HCT116 (cell line): ENCODE measurements around the gene PSME3IP1. TPM values are rescaled to one million over a fixed set of nuclear protein-coding genes. Genes with fewer than 3 reads are reported as not detected.

Experiments used
- ATAC-seq: fragments of 200-7000 bp; cut with Tn5 transposase; 2 replicates; pipeline ENCODE4 v1.9.1; 2020; ENCODE audit warnings: mild to moderate bottlenecking, moderate library complexity
- BruUV-seq: library from RNA; stranded (reverse); fragments of 400-500 nt; replicated peaks from 2 replicates; lab custom pipeline; 2021; lab: Mats Ljungman, UMichigan
- CTCF ChIA-PET: fragments of 300-600 bp; sonication (Branson Sonifier 250); formaldehyde crosslinking; loops from one replicate; lab custom pipeline; 2021; ENCODE audit warnings: antibody characterized with exemption; lab: Charles Lee
- POLR2A ChIA-PET: fragments of 300-600, 350-600 bp; sonication (Branson Sonifier 250); formaldehyde crosslinking; loops from one replicate; lab custom pipeline; 2021; ENCODE audit warnings: antibody characterized with exemption; lab: Charles Lee
- RAD21 ChIA-PET, 2 experiments: fragments of 300-600 bp; sonication (Branson Sonifier 250); formaldehyde crosslinking; loops; one replicate each; lab custom pipeline; 2023; ENCODE audit warnings: low total read pairs in 2 of 2; ENCODE audit not compliant: uncharacterized antibody in 2 of 2, unreplicated experiment in 2 of 2, low non-redundant PET in 1 of 2; lab: Charles Lee
- DNase-seq: peaks from one replicate; pipeline ENCODE4 v3.0.0-alpha.2; 2010; ENCODE audit warnings: low read depth, low spot score
- H2AFZ ChIP-seq: fragments of 200-600 bp; shearing (Covaris generic), sonication (generic); 2 replicates; pipeline ENCODE4 v1.6.1; 2017; ENCODE audit warnings: low read depth, mixed run types, mixed read lengths, antibody characterized with exemption, low read length; ENCODE audit not compliant: poor library complexity, severe bottlenecking
- H3K27ac ChIP-seq: 2 replicates; pipeline ENCODE4 v1.5.1; 2012; ENCODE audit warnings: low read depth, low read length
- H3K27me3 ChIP-seq: fragments of 200-600 bp; sonication (generic); 2 replicates; pipeline ENCODE4 v1.6.1; 2016; ENCODE audit warnings: mixed run types, low read length, mixed read lengths; ENCODE audit not compliant: insufficient read depth
- H3K36me3 ChIP-seq, 2 experiments: fragments of 200-500 bp in 1 of 2; fragments of 200-600 bp in 1 of 2; sonication (Bioruptor generic) in 1 of 2; sonication (generic) in 1 of 2; 2 replicates each; pipeline versions ENCODE4 v1.5.1 to v1.6.1; 2014 to 2016; ENCODE audit warnings: low read length in 2 of 2, inconsistent platforms in 1 of 2, mixed read lengths in 1 of 2, mixed run types in 1 of 2; ENCODE audit not compliant: insufficient read depth in 2 of 2, control insufficient read depth in 1 of 2
- H3K4me1 ChIP-seq, 2 experiments: fragments of 200-600 bp in 1 of 2; sonication (generic) in 1 of 2; 2 replicates each; pipeline versions ENCODE4 v1.5.1 to v1.6.1; 2012 to 2017; ENCODE audit warnings: low read length in 2 of 2, inconsistent platforms in 1 of 2, mild to moderate bottlenecking in 1 of 2, mixed read lengths in 1 of 2, mixed run types in 1 of 2, moderate library complexity in 1 of 2; ENCODE audit not compliant: insufficient read depth in 2 of 2, control insufficient read depth in 1 of 2
- H3K4me2 ChIP-seq: fragments of 200-600 bp; sonication (generic); 2 replicates; pipeline ENCODE4 v1.6.1; 2017; ENCODE audit warnings: mixed run types, low read length, mixed read lengths
- H3K4me3 ChIP-seq, 2 experiments: fragments of 200-600 bp in 1 of 2; sonication (generic) in 1 of 2; replicated peaks in 1 of 2; 2 replicates each; pipeline ENCODE4 v1.5.1; 2011 to 2016; ENCODE audit warnings: low read length in 2 of 2, control low read depth in 1 of 2, low read depth in 1 of 2, mild to moderate bottlenecking in 1 of 2, mixed read lengths in 1 of 2, mixed run types in 1 of 2
- H3K79me2 ChIP-seq: fragments of 200-600 bp; sonication (generic); 2 replicates; pipeline ENCODE4 v1.6.1; 2017; ENCODE audit warnings: mild to moderate bottlenecking, mixed run types, low read length, moderate library complexity, mixed read lengths; ENCODE audit not compliant: insufficient read depth
- H3K9ac ChIP-seq: fragments of 200-600 bp; sonication (generic); 2 replicates; pipeline ENCODE4 v1.6.1; 2016; ENCODE audit warnings: low read length, mixed read lengths
- H3K9me2 ChIP-seq: fragments of 200-600 bp; sonication (generic), shearing (Covaris generic); 2 replicates; pipeline ENCODE4 v1.6.1; 2017; ENCODE audit warnings: mixed run types, mild to moderate bottlenecking, moderate library complexity; ENCODE audit not compliant: insufficient read depth
- H3K9me3 ChIP-seq, 2 experiments: fragments of 200-500 bp in 1 of 2; fragments of 200-600 bp in 1 of 2; sonication (Bioruptor generic) in 1 of 2; sonication (generic) in 1 of 2; 2 replicates each; pipeline ENCODE4 v1.6.1; 2014 to 2017; ENCODE audit warnings: low read length in 2 of 2, mixed read lengths in 2 of 2, inconsistent platforms in 1 of 2, low read depth in 1 of 2, mild to moderate bottlenecking in 1 of 2, mixed run types in 1 of 2, moderate library complexity in 1 of 2; ENCODE audit not compliant: control insufficient read depth in 1 of 2, insufficient read depth in 1 of 2
- H4K20me1 ChIP-seq: fragments of 200-600 bp; sonication (generic), shearing (Covaris generic); 2 replicates; pipeline ENCODE4 v1.6.1; 2017; ENCODE audit warnings: mixed run types, mild to moderate bottlenecking, moderate library complexity; ENCODE audit not compliant: insufficient read depth
- EGR1 ChIP-seq: IDR thresholded peaks from 2 replicates; pipeline ENCODE4 v1.6.1; 2012; ENCODE audit warnings: low read depth
- ELF1 ChIP-seq: IDR thresholded peaks from 2 replicates; pipeline ENCODE4 v1.6.1; 2012; ENCODE audit warnings: low read depth, borderline replicate concordance
- EZH2 ChIP-seq: fragments of 200-600 bp; sonication (generic); IDR thresholded peaks from 2 replicates; pipeline ENCODE4 v1.6.1; 2017; ENCODE audit warnings: antibody characterized with exemption, mixed run types
- JUND ChIP-seq: IDR thresholded peaks from 2 replicates; pipeline ENCODE4 v1.6.1; 2012
- RAD21 ChIP-seq: IDR thresholded peaks from 2 replicates; pipeline ENCODE4 v1.6.1; 2012; ENCODE audit warnings: low read depth, mild to moderate bottlenecking
- SIN3A ChIP-seq: IDR thresholded peaks from 2 replicates; pipeline ENCODE4 v1.6.1; 2012; ENCODE audit warnings: low read depth
- SP1 ChIP-seq: IDR thresholded peaks from 2 replicates; pipeline ENCODE4 v1.6.1; 2012; ENCODE audit warnings: low read depth
- ZFX ChIP-seq: fragments of 450-650 bp; IDR thresholded peaks from 2 replicates; pipeline ENCODE4 v1.6.1; 2017
- ZNF274 ChIP-seq: fragments of 200-500 bp; sonication (Bioruptor generic); IDR thresholded peaks from 2 replicates; pipeline ENCODE4 v1.6.1; 2014; ENCODE audit warnings: mild to moderate bottlenecking, low read depth, low read length, inconsistent platforms
- intact Hi-C: fragments of 100-400 bp; cut with micrococcal nuclease; formaldehyde crosslinking; loops from 2 replicates; pipeline ENCODE4 v1.10.0; 2022
- total RNA-seq: library from RNA; stranded (reverse); gene quantifications from one replicate; pipeline ENCODE4 v1.2.1, GENCODE V29; 2021; ENCODE audit not compliant: unreplicated experiment
- TF ChIP-seq, protein P1 (sequence below): IDR thresholded peaks from 2 replicates; pipeline ENCODE4 v1.6.1; 2012
- TF ChIP-seq, protein P2 (sequence below), 3 experiments: fragments of 200-600 bp in 1 of 3; sonication (generic) in 1 of 3; IDR thresholded peaks in 2 of 3; conservative IDR thresholded peaks in 1 of 3; 2 replicates each; pipeline ENCODE4 v1.5.1; 2012 to 2017; ENCODE audit warnings: low read depth in 2 of 3, low read length in 2 of 3, antibody characterized with exemption in 1 of 3, borderline replicate concordance in 1 of 3, control low read depth in 1 of 3, mild to moderate bottlenecking in 1 of 3, mixed read lengths in 1 of 3, mixed run types in 1 of 3, moderate library complexity in 1 of 3; ENCODE audit not compliant: insufficient read depth in 1 of 3

PSME3IP1 gene
- total RNA-seq, 1 experiment from 2014 or later = 88.5 TPM

DNA sequence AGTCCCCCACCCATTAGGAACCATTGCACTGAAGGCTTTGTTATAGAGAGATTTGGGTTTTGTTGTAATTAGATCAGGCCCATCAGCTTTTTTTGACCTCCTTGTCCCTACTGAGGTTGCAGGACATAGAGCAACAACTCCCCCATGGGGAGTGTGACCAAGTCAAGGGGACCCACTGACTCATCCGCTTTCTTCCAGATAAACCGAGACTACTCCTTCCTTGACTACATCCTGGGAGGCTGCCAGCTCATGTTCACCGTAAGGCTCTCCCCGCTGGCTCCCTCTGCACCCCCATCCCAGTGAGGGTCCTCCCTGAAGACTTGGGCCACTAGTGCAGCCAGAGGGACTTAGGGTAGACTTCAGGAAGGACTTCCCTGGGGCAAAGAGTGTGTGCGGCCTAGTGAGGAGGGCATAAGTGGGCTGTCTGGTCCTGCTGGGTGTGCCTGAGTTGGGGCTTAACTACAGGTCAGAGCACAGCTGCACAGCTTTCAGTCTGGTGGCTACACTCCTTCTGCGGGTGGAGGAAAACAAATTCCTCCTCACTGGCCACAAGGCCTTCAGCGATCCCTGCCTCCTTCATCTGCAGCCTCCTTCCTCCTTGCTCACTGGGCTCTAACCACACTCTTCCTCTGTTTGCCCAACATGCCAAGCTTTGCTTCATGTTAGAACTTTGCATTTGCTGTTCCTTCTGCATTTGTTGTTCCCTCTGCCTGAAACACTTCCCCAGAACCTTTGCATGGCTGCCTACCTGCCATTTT lies 62.4 kb downstream of the PSME3IP1 start:
- no TSS peak for BruUV-seq
- no peak overlapping the region for H3K4me3 ChIP-seq
- H3K27ac ChIP-seq = no peak overlapping the region
- ChIA-PET CTCF (no interaction called here), POLR2A (no interaction called here), RAD21 (no interaction called here)
- TF ChIP-seq ZFX (no peak), EZH2 (no peak), EGR1 (no peak), RAD21 (no peak), SIN3A (no peak), SP1 (no peak), JUND (no peak), ELF1 (no peak), ZNF274 (no peak)
- TF ChIP-seq, protein P1, sequence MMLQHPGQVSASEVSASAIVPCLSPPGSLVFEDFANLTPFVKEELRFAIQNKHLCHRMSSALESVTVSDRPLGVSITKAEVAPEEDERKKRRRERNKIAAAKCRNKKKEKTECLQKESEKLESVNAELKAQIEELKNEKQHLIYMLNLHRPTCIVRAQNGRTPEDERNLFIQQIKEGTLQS = no peak
- TF ChIP-seq, protein P2, sequence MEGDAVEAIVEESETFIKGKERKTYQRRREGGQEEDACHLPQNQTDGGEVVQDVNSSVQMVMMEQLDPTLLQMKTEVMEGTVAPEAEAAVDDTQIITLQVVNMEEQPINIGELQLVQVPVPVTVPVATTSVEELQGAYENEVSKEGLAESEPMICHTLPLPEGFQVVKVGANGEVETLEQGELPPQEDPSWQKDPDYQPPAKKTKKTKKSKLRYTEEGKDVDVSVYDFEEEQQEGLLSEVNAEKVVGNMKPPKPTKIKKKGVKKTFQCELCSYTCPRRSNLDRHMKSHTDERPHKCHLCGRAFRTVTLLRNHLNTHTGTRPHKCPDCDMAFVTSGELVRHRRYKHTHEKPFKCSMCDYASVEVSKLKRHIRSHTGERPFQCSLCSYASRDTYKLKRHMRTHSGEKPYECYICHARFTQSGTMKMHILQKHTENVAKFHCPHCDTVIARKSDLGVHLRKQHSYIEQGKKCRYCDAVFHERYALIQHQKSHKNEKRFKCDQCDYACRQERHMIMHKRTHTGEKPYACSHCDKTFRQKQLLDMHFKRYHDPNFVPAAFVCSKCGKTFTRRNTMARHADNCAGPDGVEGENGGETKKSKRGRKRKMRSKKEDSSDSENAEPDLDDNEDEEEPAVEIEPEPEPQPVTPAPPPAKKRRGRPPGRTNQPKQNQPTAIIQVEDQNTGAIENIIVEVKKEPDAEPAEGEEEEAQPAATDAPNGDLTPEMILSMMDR (IDR thresholded peaks at IDR 0.05 in 2 of 3, conservative IDR thresholded peaks at IDR 0.05 in 1 of 3; ENCODE audit: borderline replicate concordance in 1 of 3, insufficient read depth in 1 of 3, low read depth in 2 of 3, low read length in 2 of 3) = no peak
- no peaks in the 10 kb centered on the region for H3K9me3 ChIP-seq
- no peaks in the 10 kb centered on the region for H4K20me1 ChIP-seq
- DNase-seq (no peak), ATAC-seq (no peak)
- H3K4me2 ChIP-seq = no peak overlapping the region
- no peaks in the 10 kb centered on the region for H3K36me3 ChIP-seq
- H2AFZ ChIP-seq = no peak overlapping the region
- no peaks in the 10 kb centered on the region for H3K27me3 ChIP-seq
- H3K9ac ChIP-seq = no peak overlapping the region
- H3K4me1 ChIP-seq = peaks cover 0 to 5% of the 10 kb centered on the region in 2 experiments; a peak in 1 of 4 replicates
- no peaks in the 10 kb centered on the region for H3K79me2 ChIP-seq
- intact Hi-C loops = no loop called here
- no peaks in the 10 kb centered on the region for H3K9me2 ChIP-seq
